Neural progenitor cell (in vitro differentiated cells): ENCODE results near the gene CHRD. TPM values are rescaled to one million over a fixed set of nuclear protein-coding genes. Genes with fewer than 3 reads are reported as not detected.
A peak's percentile ranks its signal among the peaks of the same experiment; 100 is the strongest.

Experiments used
- DNase-seq: peaks from one replicate; pipeline ENCODE4 v3.0.0-alpha.2; 2016; ENCODE audit warnings: low spot score
- H2AFZ ChIP-seq: fragments of 200-600 bp; sonication (generic); replicated peaks from 2 replicates; pipeline ENCODE4 v1.6.1; 2016; ENCODE audit warnings: antibody characterized with exemption
- H3F3A ChIP-seq: fragments of 200-600 bp; sonication (generic); 2 replicates; pipeline ENCODE4 v1.6.1; 2016; ENCODE audit warnings: antibody characterized with exemption, low read depth
- H3K27ac ChIP-seq: fragments of 200-600 bp; sonication (generic); 2 replicates; pipeline ENCODE4 v1.5.1; 2016; ENCODE audit warnings: mild to moderate bottlenecking
- H3K27me3 ChIP-seq: fragments of 200-600 bp; sonication (generic); 2 replicates; pipeline ENCODE4 v1.6.1; 2016; ENCODE audit warnings: mild to moderate bottlenecking, moderate library complexity
- H3K36me3 ChIP-seq: fragments of 200-600 bp; sonication (generic); 2 replicates; pipeline ENCODE4 v1.5.1; 2016
- H3K4me1 ChIP-seq: fragments of 200-600 bp; sonication (generic); 2 replicates; pipeline ENCODE4 v1.6.1; 2016; ENCODE audit warnings: mixed run types
- H3K4me2 ChIP-seq: fragments of 200-600 bp; sonication (generic); 2 replicates; pipeline ENCODE4 v1.6.1; 2016
- H3K4me3 ChIP-seq: fragments of 200-600 bp; sonication (generic); 2 replicates; pipeline ENCODE4 v1.5.1; 2016
- H3K79me2 ChIP-seq: fragments of 200-600 bp; sonication (generic); 2 replicates; pipeline ENCODE4 v1.6.1; 2016; ENCODE audit warnings: low read depth
- H3K9ac ChIP-seq: fragments of 200-600 bp; sonication (generic); 2 replicates; pipeline ENCODE4 v1.6.1; 2016
- H3K9me3 ChIP-seq: fragments of 200-600 bp; sonication (generic); 2 replicates; pipeline ENCODE4 v1.5.1; 2016; ENCODE audit warnings: low read depth
- H4K20me1 ChIP-seq: fragments of 200-600 bp; sonication (generic); 2 replicates; pipeline ENCODE4 v1.6.1; 2016; ENCODE audit warnings: low read depth
- H3K27ac Mint-ChIP-seq: 3 replicates; pipeline ENCODE4 v1.8.0; 2021; ENCODE audit warnings: mixed read lengths
- H3K27me3 Mint-ChIP-seq: 2 replicates; pipeline ENCODE4 v1.8.0; 2022; ENCODE audit warnings: low read depth, mild to moderate bottlenecking, inconsistent platforms, moderate library complexity, mixed read lengths; ENCODE audit not compliant: insufficient read depth
- H3K36me3 Mint-ChIP-seq: 3 replicates; pipeline ENCODE4 v1.8.0; 2021; ENCODE audit warnings: mixed read lengths
- H3K4me1 Mint-ChIP-seq: 3 replicates; pipeline ENCODE4 v1.8.0; 2021; ENCODE audit warnings: mixed read lengths
- H3K4me3 Mint-ChIP-seq: 3 replicates; pipeline ENCODE4 v1.8.0; 2021; ENCODE audit warnings: mild to moderate bottlenecking, moderate library complexity, mixed read lengths
- H3K9me3 Mint-ChIP-seq: 3 replicates; pipeline ENCODE4 v1.8.0; 2020; ENCODE audit warnings: mixed read lengths
- CTCF ChIP-seq: fragments of 200-600 bp; sonication (generic); IDR thresholded peaks from 2 replicates; pipeline ENCODE4 v1.5.1; 2017; ENCODE audit warnings: antibody characterized with exemption, mild to moderate bottlenecking
- EZH2 ChIP-seq: fragments of 200-600 bp; sonication (generic); IDR thresholded peaks from 2 replicates; pipeline ENCODE4 v1.6.1; 2017; ENCODE audit warnings: antibody characterized with exemption, mild to moderate bottlenecking, moderate library complexity
- EZH2phosphoT487 ChIP-seq: fragments of 200-600 bp; sonication (generic); IDR thresholded peaks from 2 replicates; pipeline ENCODE4 v1.6.1; 2017; ENCODE audit warnings: antibody characterized with exemption
- total RNA-seq: library from RNA; depleted of rRNA; stranded (reverse); fragments of >200 nt; gene quantifications from 2 replicates; pipeline ENCODE4 v1.2.3, GENCODE V29; 2015; ENCODE audit warnings: low replicate concordance

Gene CHRD
- total RNA-seq, 1 donor from 2014 or later: 2.3 TPM

GRCh38 chr3:184353546-184353941 lies 26.3 kb upstream of the CHRD start:
- no peaks in the 10 kb centered on the region for H3K9me3 Mint-ChIP-seq
- no peak overlapping the region for H3K4me3 Mint-ChIP-seq
- peaks cover 16% of the 10 kb centered on the region for H3K36me3 Mint-ChIP-seq
- Histone ChIP-seq H3K27ac (no peak overlapping the region), H4K20me1 (peaks cover 17% of the 10 kb centered on the region), H3K4me2 (no peak overlapping the region), H3K4me3 (no peak overlapping the region), H3K79me2 (peaks cover 1% of the 10 kb centered on the region), H2AFZ (no peak overlapping the region), H3F3A (peaks cover 12% of the 10 kb centered on the region), H3K9me3 (no peaks in the 10 kb centered on the region), H3K27me3 (no peaks in the 10 kb centered on the region), H3K36me3 (no peaks in the 10 kb centered on the region), H3K4me1 (no peaks in the 10 kb centered on the region), H3K9ac (no peak overlapping the region)
- H3K27me3 Mint-ChIP-seq: peaks cover 6% of the 10 kb centered on the region
- no peak overlapping the region for H3K27ac Mint-ChIP-seq
- TF ChIP-seq EZH2: no peak
- no peak for TF ChIP-seq CTCF
- no peak for TF ChIP-seq EZH2phosphoT487
- H3K4me1 Mint-ChIP-seq: peaks cover 26% of the 10 kb centered on the region
- no peak for DNase-seq

- Histone ChIP-seq H3K79me2 (peaks cover 8% of the 10 kb centered on the region), H3K4me2 (no peak overlapping the region), H3K27me3 (no peaks in the 10 kb centered on the region), H3K9ac (no peak overlapping the region), H3F3A (peaks cover 12% of the 10 kb centered on the region), H4K20me1 (peaks cover 17% of the 10 kb centered on the region), H3K4me1 (peaks cover 6% of the 10 kb centered on the region), H3K36me3 (no peaks in the 10 kb centered on the region), H3K9me3 (no peaks in the 10 kb centered on the region), H3K4me3 (no peak overlapping the region), H2AFZ (no peak overlapping the region), H3K27ac (no peak overlapping the region)
- H3K36me3 Mint-ChIP-seq: peaks cover 16% of the 10 kb centered on the region
- H3K27ac Mint-ChIP-seq: no peak overlapping the region
- peak; percentile 69 for DNase-seq
- H3K27me3 Mint-ChIP-seq: peaks cover 6% of the 10 kb centered on the region
- no peaks in the 10 kb centered on the region for H3K9me3 Mint-ChIP-seq
- H3K4me1 Mint-ChIP-seq: peaks cover 24% of the 10 kb centered on the region
- no peak overlapping the region for H3K4me3 Mint-ChIP-seq
- TF ChIP-seq CTCF: peak; percentile 76
- no peak for TF ChIP-seq EZH2
Observed at GRCh38 chr3:184354121-184354728, 25.6 kb upstream of the CHRD start.

- no peak for DNase-seq
- H3K27ac Mint-ChIP-seq: no peak overlapping the region
- Histone ChIP-seq H2AFZ (no peak overlapping the region), H4K20me1 (peaks cover 14% of the 10 kb centered on the region), H3K9me3 (no peaks in the 10 kb centered on the region), H3K79me2 (peaks cover 13% of the 10 kb centered on the region), H3K4me3 (no peak overlapping the region), H3K27ac (no peak overlapping the region), H3K9ac (no peak overlapping the region), H3K36me3 (no peaks in the 10 kb centered on the region), H3K4me1 (peaks cover 11% of the 10 kb centered on the region), H3F3A (peaks cover 12% of the 10 kb centered on the region), H3K4me2 (no peak overlapping the region), H3K27me3 (no peaks in the 10 kb centered on the region)
- peaks cover 27% of the 10 kb centered on the region for H3K4me1 Mint-ChIP-seq
- H3K36me3 Mint-ChIP-seq: peaks cover 16% of the 10 kb centered on the region
- TF ChIP-seq CTCF (no peak), EZH2phosphoT487 (no peak), EZH2 (no peak)
- peak overlapping the region; percentile 53 for H3K4me3 Mint-ChIP-seq
- H3K9me3 Mint-ChIP-seq: no peaks in the 10 kb centered on the region
- H3K27me3 Mint-ChIP-seq: peaks cover 6% of the 10 kb centered on the region
Observed at GRCh38 chr3:184354754-184355153, 25.1 kb upstream of the CHRD start.
